ENCODE data around the gene CASK.

DNA sequence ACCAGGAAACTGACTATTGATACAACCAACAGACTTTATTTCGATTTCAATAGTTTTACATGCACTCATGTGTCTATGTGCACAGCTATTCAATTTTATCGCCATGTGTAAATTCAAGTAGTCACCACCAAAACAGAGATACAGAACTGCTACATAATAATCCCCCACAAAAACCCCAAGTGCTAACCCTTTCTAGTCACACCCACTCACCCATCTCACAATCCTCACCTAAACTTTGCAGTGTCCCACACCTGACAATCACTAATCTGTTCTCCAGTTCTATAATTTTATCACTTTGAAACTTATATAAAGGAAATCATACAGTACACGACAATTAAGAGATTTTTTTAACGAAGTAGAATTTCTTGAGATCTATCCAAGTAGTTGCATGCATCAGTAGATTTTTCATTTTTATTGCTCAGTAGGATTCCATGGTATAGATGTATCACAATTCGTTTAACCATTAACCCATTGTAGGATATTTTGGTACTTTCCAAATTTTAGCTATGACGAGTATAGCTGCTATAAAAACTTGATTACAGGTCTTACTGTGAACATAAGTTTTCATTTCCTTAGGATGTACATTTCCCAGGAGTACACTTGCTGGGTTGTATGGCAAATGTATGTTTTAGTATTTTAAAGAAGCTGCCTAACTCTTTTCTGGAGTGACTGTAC, 85.9 kb downstream of the CASK start:
- TF ChIP-seq, protein P1, sequence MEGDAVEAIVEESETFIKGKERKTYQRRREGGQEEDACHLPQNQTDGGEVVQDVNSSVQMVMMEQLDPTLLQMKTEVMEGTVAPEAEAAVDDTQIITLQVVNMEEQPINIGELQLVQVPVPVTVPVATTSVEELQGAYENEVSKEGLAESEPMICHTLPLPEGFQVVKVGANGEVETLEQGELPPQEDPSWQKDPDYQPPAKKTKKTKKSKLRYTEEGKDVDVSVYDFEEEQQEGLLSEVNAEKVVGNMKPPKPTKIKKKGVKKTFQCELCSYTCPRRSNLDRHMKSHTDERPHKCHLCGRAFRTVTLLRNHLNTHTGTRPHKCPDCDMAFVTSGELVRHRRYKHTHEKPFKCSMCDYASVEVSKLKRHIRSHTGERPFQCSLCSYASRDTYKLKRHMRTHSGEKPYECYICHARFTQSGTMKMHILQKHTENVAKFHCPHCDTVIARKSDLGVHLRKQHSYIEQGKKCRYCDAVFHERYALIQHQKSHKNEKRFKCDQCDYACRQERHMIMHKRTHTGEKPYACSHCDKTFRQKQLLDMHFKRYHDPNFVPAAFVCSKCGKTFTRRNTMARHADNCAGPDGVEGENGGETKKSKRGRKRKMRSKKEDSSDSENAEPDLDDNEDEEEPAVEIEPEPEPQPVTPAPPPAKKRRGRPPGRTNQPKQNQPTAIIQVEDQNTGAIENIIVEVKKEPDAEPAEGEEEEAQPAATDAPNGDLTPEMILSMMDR (IDR thresholded peaks at IDR 0.05), result no peak
- no peak for TF ChIP-seq POLR2AphosphoS5 (IDR thresholded peaks at IDR 0.05; ENCODE audit: low read depth, low read length)
- TF ChIP-seq SIN3A (IDR thresholded peaks at IDR 0.05; ENCODE audit: borderline replicate concordance, insufficient read depth, low read depth, low read length), result no peak

Measured in Panc1 (cell line).